Pons (tissue), 1 donor: Measurements from ENCODE around the gene FN1.
"Not testable (repeated sequence)": the region's sequence is repeated elsewhere in the genome, so short reads cannot be mapped to it uniquely, and the experiment has no call there.

Source experiments
- DNase-seq: peaks from one replicate; pipeline ENCODE4 v3.0.0-alpha.2; 2016; ENCODE audit warnings: low spot score

FN1 gene

GRCh38 chr2:215422676-215423075 lies 13.2 kb downstream of the FN1 start:
- DNase-seq, result no peak

GRCh38 chr2:215421859-215422461 lies 13.9 kb downstream of the FN1 start:
- DNase-seq, result no peak

- no peak for DNase-seq
Observed at GRCh38 chr2:215420471-215420935, 15.4 kb downstream of the FN1 start.

- no peak for DNase-seq
Observed at GRCh38 chr2:215419769-215420470, 15.9 kb downstream of the FN1 start.

GRCh38 chr2:215419113-215419512 lies 16.8 kb downstream of the FN1 start:
- no peak for DNase-seq

- no peak for DNase-seq
Observed at GRCh38 chr2:215418064-215418963, 17.6 kb downstream of the FN1 start.

- no peak for DNase-seq
Observed at GRCh38 chr2:215417400-215417951, 18.4 kb downstream of the FN1 start.

GRCh38 chr2:215416656-215417055 lies 19.2 kb downstream of the FN1 start:
- DNase-seq, result no peak

GRCh38 chr2:215415820-215416577 lies 19.9 kb downstream of the FN1 start:
- no peak for DNase-seq

GRCh38 chr2:215415218-215415617 lies 20.6 kb downstream of the FN1 start:
- DNase-seq, result no peak

- DNase-seq, result no peak
Observed at GRCh38 chr2:215414674-215415073, 21.2 kb downstream of the FN1 start.

GRCh38 chr2:215413974-215414373 lies 21.9 kb downstream of the FN1 start:
- no peak for DNase-seq

GRCh38 chr2:215413484-215413777 lies 22.4 kb downstream of the FN1 start:
- no peak for DNase-seq

GRCh38 chr2:215411941-215412743 lies 23.7 kb downstream of the FN1 start:
- DNase-seq, result no peak

- DNase-seq, result no peak
Observed at GRCh38 chr2:215410932-215411285, 25.0 kb downstream of the FN1 start.

- DNase-seq, result not testable (repeated sequence)
Observed at GRCh38 chr2:215410181-215410931, 25.5 kb downstream of the FN1 start.

- no peak for DNase-seq
Observed at GRCh38 chr2:215409331-215410127, 26.3 kb downstream of the FN1 start.

GRCh38 chr2:215408441-215408840 lies 27.4 kb downstream of the FN1 start:
- not testable (repeated sequence) for DNase-seq

- no peak for DNase-seq
Observed at GRCh38 chr2:215407590-215408264, 28.1 kb downstream of the FN1 start.
